Transverse colon (tissue), 4 donors: Measurements from ENCODE around the gene GLI2. TPM values are rescaled to one million over a fixed set of nuclear protein-coding genes. Genes with fewer than 3 reads are reported as not detected.

Experiments used
- DNase-seq: peaks from one replicate; pipeline ENCODE4 v3.0.0-alpha.2; 2019
- H3K27ac ChIP-seq, 4 donors: fragments of 200-600 bp; sonication (generic); 2 replicates each; pipeline ENCODE4 v1.5.1; 2016 to 2018; ENCODE audit warnings: inconsistent platforms in 4 of 4
- H3K27me3 ChIP-seq: fragments of 200-600 bp; sonication (generic); 2 replicates; pipeline ENCODE4 v1.5.1; 2017; ENCODE audit warnings: inconsistent platforms
- H3K36me3 ChIP-seq, 4 donors: fragments of 200-600 bp; sonication (generic); 2 replicates each; pipeline ENCODE4 v1.5.1; 2017 to 2019; ENCODE audit warnings: inconsistent platforms in 4 of 4
- H3K4me1 ChIP-seq, 4 donors: fragments of 200-600 bp; sonication (generic); 2 replicates each; pipeline ENCODE4 v1.5.1; 2017 to 2020; ENCODE audit warnings: inconsistent platforms in 4 of 4
- H3K4me3 ChIP-seq, 4 donors: fragments of 200-600 bp; sonication (generic); 1 replicate in 1 of 4; 2 replicates in 3 of 4; pipeline versions ENCODE4 v1.5.1 to v1.6.1; 2017 to 2019; ENCODE audit warnings: inconsistent platforms in 4 of 4
- H3K9me3 ChIP-seq, 2 donors: fragments of 200-600 bp; sonication (generic); 2 replicates each; pipeline ENCODE4 v1.5.1; 2017 to 2019; ENCODE audit warnings: inconsistent platforms in 2 of 2
- CTCF ChIP-seq, 5 experiments: fragments of 200-600 bp in 3 of 5; fragments of 450-650 bp in 2 of 5; sonication (generic) in 3 of 5; IDR thresholded peaks; 1 replicate in 2 of 5; 2 replicates in 3 of 5; pipeline ENCODE4 v1.5.1; 2016 to 2017; ENCODE audit warnings: antibody characterized with exemption in 5 of 5, inconsistent platforms in 3 of 5, mild to moderate bottlenecking in 2 of 5, moderate library complexity in 1 of 5
- EP300 ChIP-seq: sonication (generic); formaldehyde crosslinking; IDR thresholded peaks from one replicate; pipeline ENCODE4 v1.6.1; 2017; ENCODE audit warnings: antibody characterized with exemption, low read depth
- POLR2A ChIP-seq: fragments of 450-650 bp; IDR thresholded peaks from one replicate; pipeline ENCODE4 v1.6.1; 2016; ENCODE audit warnings: antibody characterized with exemption, mild to moderate bottlenecking, moderate library complexity
- POLR2AphosphoS5 ChIP-seq, 3 donors: sonication (generic); formaldehyde crosslinking; IDR thresholded peaks; one replicate each; pipeline ENCODE4 v1.6.1; 2016; ENCODE audit warnings: antibody characterized with exemption in 3 of 3
- WGBS, 2 donors: methylation state at CpG; one replicate each; pipeline ENCODE4 v1.1.5; 2018; ENCODE audit warnings: low coverage in 1 of 2; 5-methylcytosine and 5-hydroxymethylcytosine counted together
- in situ Hi-C, 4 donors: fragments of 200-750 bp; cut with MboI; loops; one replicate each; pipeline versions ENCODE4 v1.15.0 to v1.15.1; 2017; ENCODE audit warnings: low sequenced_read_pairs in 3 of 4, low pct_ligation_motif_present in 1 of 4, low pct_unique_long_range_greater_than_20kb in 1 of 4
- intact Hi-C: fragments of 100-400 bp; cut with DNase I; formaldehyde crosslinking; loops from one replicate; pipeline ENCODE4 v1.15.1; 2023; ENCODE audit warnings: low total_unique reads
- total RNA-seq, 4 donors: library from RNA; depleted of rRNA; stranded (reverse); fragments of >200 nt; gene quantifications; one replicate each; pipeline ENCODE4 v1.1.0, GENCODE V29; 2016

GLI2 gene
- total RNA-seq, 4 donors from 2014 or later: 1.1 to 15.1 (median 4.2) TPM

GRCh38 chr2:120709608-120710041, 26.0 kb upstream of the GLI2 start:
- no peak for DNase-seq
- Histone ChIP-seq H3K27me3 (no peaks in the 10 kb centered on the region), H3K27ac (no peak overlapping the region), H3K9me3 (no peaks in the 10 kb centered on the region), H3K36me3 (no peaks in the 10 kb centered on the region), H3K4me1 (no peaks in the 10 kb centered on the region), H3K4me3 (no peak overlapping the region)
- no peak for TF ChIP-seq EP300
- no peak for TF ChIP-seq CTCF (IDR thresholded peaks at IDR 0.05)
- TF ChIP-seq POLR2A: no peak
- TF ChIP-seq POLR2AphosphoS5 (IDR thresholded peaks at IDR 0.05): no peak
- 47 to 69% methylated on average over 3 to 5 of the region's 5 CpGs for WGBS, 2 donors
- intact Hi-C loops: no loop called here
- in situ Hi-C loops: no loop called here

DNA sequence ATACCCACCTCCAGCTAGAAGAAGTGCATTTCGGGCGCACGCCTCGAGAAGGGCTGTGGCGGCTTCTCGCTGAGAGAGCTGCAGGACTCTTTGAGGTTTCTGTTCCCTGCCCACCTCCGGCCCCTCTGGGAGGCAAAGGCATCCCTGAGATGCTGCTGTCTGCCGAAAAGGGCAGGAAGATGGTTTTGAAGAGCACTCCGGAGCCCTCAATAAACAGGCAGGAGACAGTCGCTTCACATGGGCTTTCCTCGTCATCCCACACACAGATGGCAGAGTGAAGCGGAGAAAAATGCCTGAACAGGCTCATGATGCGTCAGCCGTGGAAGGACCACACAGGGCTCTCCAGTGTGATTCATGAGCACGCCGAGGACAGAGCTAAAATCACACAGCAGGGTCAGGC, 25.4 kb upstream of the GLI2 start:
- Histone ChIP-seq H3K4me1 (no peaks in the 10 kb centered on the region), H3K27me3 (no peaks in the 10 kb centered on the region), H3K36me3 (no peaks in the 10 kb centered on the region), H3K27ac (no peak overlapping the region), H3K4me3 (no peak overlapping the region), H3K9me3 (no peaks in the 10 kb centered on the region)
- in situ Hi-C loops (no loop called here), intact Hi-C loops (no loop called here)
- TF ChIP-seq POLR2AphosphoS5 (IDR thresholded peaks at IDR 0.05) (no peak), CTCF (IDR thresholded peaks at IDR 0.05) (no peak), EP300 (no peak), POLR2A (no peak)
- WGBS, 2 donors: 84 to 87% methylated on average over 4 to 16 of the region's 16 CpGs
- DNase-seq: no peak

GRCh38 chr2:120711694-120712093, 24.0 kb upstream of the GLI2 start:
- Histone ChIP-seq H3K27me3 (no peaks in the 10 kb centered on the region), H3K4me3 (no peak overlapping the region), H3K27ac (no peak overlapping the region), H3K36me3 (no peaks in the 10 kb centered on the region), H3K9me3 (no peaks in the 10 kb centered on the region), H3K4me1 (no peaks in the 10 kb centered on the region)
- 52 to 64% methylated on average over 5 of the region's 5 CpGs for WGBS, 2 donors
- TF ChIP-seq POLR2A (no peak), EP300 (no peak), CTCF (IDR thresholded peaks at IDR 0.05) (no peak), POLR2AphosphoS5 (IDR thresholded peaks at IDR 0.05) (no peak)
- intact Hi-C loops (no loop called here), in situ Hi-C loops (no loop called here)
- DNase-seq: no peak

DNA sequence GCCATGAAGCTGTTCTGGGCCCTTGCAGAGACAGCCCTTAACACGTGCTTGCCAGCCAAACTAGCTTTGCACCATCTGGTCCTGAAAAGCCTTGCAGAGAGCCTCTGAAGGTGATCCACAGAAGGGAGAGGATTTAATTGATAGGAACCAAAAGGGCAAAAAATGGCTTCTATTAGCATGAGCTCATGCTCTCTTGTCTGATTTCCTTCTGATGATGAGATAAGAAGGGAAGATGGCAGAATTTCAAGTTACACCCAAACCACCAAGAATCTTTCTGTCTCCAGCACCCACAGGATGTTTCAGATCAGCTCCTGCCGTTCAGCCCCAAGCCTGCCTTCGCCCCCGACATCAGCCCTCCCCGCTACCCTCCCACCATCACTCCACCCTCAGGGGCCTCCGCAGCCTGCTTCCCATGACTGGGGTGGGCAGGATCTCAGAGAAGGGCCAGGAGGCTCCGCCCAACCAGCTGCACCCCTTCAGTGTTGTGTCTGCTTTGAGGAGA, 23.4 kb upstream of the GLI2 start:
- no peaks in the 10 kb centered on the region for H3K4me1 ChIP-seq
- TF ChIP-seq POLR2AphosphoS5 (IDR thresholded peaks at IDR 0.05) (no peak), POLR2A (no peak), CTCF (IDR thresholded peaks at IDR 0.05) (no peak), EP300 (no peak)
- no peaks in the 10 kb centered on the region for H3K9me3 ChIP-seq
- no peaks in the 10 kb centered on the region for H3K36me3 ChIP-seq
- WGBS, 2 donors: 59% methylated on average over 7 of the region's 7 CpGs; no CpG with 5 or more reads in 1 of the 2 donors
- no peak overlapping the region for H3K27ac ChIP-seq
- DNase-seq: no peak
- H3K27me3 ChIP-seq: no peaks in the 10 kb centered on the region
- H3K4me3 ChIP-seq: no peak overlapping the region
- in situ Hi-C loops (no loop called here), intact Hi-C loops (no loop called here)
